GM23338 (cell line): ENCODE data around the gene TMEM8B.

Source experiments
- CREB1 ChIP-seq: fragments of 250-450 bp; sonication (Bioruptor Pico); IDR thresholded peaks from 2 replicates; pipeline ENCODE4 v1.5.0; 2020; ENCODE audit warnings: low read depth, mild to moderate bottlenecking, moderate library complexity
- ETS1 ChIP-seq: IDR thresholded peaks from 2 replicates; pipeline ENCODE4 v1.6.1; 2016; ENCODE audit warnings: antibody characterized with exemption
- EZH2 ChIP-seq: fragments of 200-600 bp; sonication (generic); IDR thresholded peaks from one replicate; pipeline ENCODE4 v1.8.0; 2017; ENCODE audit warnings: antibody characterized with exemption, mild to moderate bottlenecking, low read depth; ENCODE audit not compliant: unreplicated experiment
- EZH2phosphoT487 ChIP-seq: fragments of 200-600 bp; sonication (generic); IDR thresholded peaks from one replicate; pipeline ENCODE4 v1.8.1; 2018; ENCODE audit warnings: antibody characterized with exemption; ENCODE audit not compliant: unreplicated experiment
- JUNB ChIP-seq: IDR thresholded peaks from one replicate; pipeline ENCODE4 v1.6.1; 2016; ENCODE audit warnings: antibody characterized with exemption; ENCODE audit not compliant: unreplicated experiment
- NANOG ChIP-seq: IDR thresholded peaks from 2 replicates; pipeline ENCODE4 v1.6.1; 2016; ENCODE audit warnings: antibody characterized with exemption, borderline replicate concordance
- POLR2AphosphoS5 ChIP-seq: IDR thresholded peaks from 2 replicates; pipeline ENCODE4 v1.6.1; 2016; ENCODE audit warnings: antibody characterized with exemption, low read depth
- STAT1 ChIP-seq: IDR thresholded peaks from one replicate; pipeline ENCODE4 v1.6.1; 2016; ENCODE audit warnings: antibody characterized with exemption; ENCODE audit not compliant: unreplicated experiment
- ZNF114 ChIP-seq: fragments of 250-450 bp; sonication (Bioruptor Pico); IDR thresholded peaks from 2 replicates; pipeline ENCODE4 v1.5.0; 2020; ENCODE audit warnings: mild to moderate bottlenecking, moderate library complexity
- ZNF331 ChIP-seq: fragments of 250-450 bp; sonication (Bioruptor Pico); IDR thresholded peaks from 2 replicates; pipeline ENCODE4 v1.5.0; 2020; ENCODE audit warnings: low read depth, mild to moderate bottlenecking, moderate library complexity
- ZNF462 ChIP-seq: fragments of 250-450 bp; sonication (Bioruptor Pico); IDR thresholded peaks from 2 replicates; pipeline ENCODE4 v1.5.0; 2020; ENCODE audit warnings: mild to moderate bottlenecking, moderate library complexity
- TF ChIP-seq, protein P1 (sequence below), 2 experiments: fragments of 200-600 bp in 1 of 2; sonication (generic) in 1 of 2; conservative IDR thresholded peaks; 2 replicates each; pipeline versions ENCODE4 v1.5.1 to v1.6.1; 2016 to 2017; ENCODE audit warnings: antibody characterized with exemption in 2 of 2, low read depth in 2 of 2, mild to moderate bottlenecking in 2 of 2, moderate library complexity in 1 of 2
- TF ChIP-seq, protein P2 (sequence below): IDR thresholded peaks from one replicate; pipeline ENCODE4 v1.6.1; 2018; ENCODE audit warnings: antibody characterized with exemption; ENCODE audit not compliant: unreplicated experiment

- TF ChIP-seq, protein P1, sequence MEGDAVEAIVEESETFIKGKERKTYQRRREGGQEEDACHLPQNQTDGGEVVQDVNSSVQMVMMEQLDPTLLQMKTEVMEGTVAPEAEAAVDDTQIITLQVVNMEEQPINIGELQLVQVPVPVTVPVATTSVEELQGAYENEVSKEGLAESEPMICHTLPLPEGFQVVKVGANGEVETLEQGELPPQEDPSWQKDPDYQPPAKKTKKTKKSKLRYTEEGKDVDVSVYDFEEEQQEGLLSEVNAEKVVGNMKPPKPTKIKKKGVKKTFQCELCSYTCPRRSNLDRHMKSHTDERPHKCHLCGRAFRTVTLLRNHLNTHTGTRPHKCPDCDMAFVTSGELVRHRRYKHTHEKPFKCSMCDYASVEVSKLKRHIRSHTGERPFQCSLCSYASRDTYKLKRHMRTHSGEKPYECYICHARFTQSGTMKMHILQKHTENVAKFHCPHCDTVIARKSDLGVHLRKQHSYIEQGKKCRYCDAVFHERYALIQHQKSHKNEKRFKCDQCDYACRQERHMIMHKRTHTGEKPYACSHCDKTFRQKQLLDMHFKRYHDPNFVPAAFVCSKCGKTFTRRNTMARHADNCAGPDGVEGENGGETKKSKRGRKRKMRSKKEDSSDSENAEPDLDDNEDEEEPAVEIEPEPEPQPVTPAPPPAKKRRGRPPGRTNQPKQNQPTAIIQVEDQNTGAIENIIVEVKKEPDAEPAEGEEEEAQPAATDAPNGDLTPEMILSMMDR (conservative IDR thresholded peaks at IDR 0.05; ENCODE audit: low read depth in 2 of 2): no peak
- TF ChIP-seq POLR2AphosphoS5 (no peak), ZNF462 (CRISPR knock-in tag) (no peak), JUNB (no peak), CREB1 (no peak), EZH2 (no peak), ZNF114 (CRISPR knock-in tag) (no peak), STAT1 (no peak), NANOG (no peak), EZH2phosphoT487 (no peak), ETS1 (no peak), ZNF331 (no peak)
- TF ChIP-seq, protein P2, sequence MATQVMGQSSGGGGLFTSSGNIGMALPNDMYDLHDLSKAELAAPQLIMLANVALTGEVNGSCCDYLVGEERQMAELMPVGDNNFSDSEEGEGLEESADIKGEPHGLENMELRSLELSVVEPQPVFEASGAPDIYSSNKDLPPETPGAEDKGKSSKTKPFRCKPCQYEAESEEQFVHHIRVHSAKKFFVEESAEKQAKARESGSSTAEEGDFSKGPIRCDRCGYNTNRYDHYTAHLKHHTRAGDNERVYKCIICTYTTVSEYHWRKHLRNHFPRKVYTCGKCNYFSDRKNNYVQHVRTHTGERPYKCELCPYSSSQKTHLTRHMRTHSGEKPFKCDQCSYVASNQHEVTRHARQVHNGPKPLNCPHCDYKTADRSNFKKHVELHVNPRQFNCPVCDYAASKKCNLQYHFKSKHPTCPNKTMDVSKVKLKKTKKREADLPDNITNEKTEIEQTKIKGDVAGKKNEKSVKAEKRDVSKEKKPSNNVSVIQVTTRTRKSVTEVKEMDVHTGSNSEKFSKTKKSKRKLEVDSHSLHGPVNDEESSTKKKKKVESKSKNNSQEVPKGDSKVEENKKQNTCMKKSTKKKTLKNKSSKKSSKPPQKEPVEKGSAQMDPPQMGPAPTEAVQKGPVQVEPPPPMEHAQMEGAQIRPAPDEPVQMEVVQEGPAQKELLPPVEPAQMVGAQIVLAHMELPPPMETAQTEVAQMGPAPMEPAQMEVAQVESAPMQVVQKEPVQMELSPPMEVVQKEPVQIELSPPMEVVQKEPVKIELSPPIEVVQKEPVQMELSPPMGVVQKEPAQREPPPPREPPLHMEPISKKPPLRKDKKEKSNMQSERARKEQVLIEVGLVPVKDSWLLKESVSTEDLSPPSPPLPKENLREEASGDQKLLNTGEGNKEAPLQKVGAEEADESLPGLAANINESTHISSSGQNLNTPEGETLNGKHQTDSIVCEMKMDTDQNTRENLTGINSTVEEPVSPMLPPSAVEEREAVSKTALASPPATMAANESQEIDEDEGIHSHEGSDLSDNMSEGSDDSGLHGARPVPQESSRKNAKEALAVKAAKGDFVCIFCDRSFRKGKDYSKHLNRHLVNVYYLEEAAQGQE: no peak
Observed at GRCh38 chr9:35847792-35848572, 19.0 kb downstream of the TMEM8B start.
